Mammary epithelial cell (primary cell): Measurements from ENCODE around the gene THPO.

Experiments used
- EZH2 ChIP-seq: IDR thresholded peaks from 2 replicates; pipeline ENCODE4 v1.6.1; 2012; ENCODE audit warnings: low read length, inconsistent platforms, borderline replicate concordance
- TF ChIP-seq, protein P1 (sequence below), 2 donors: IDR thresholded peaks in 1 of 2; conservative IDR thresholded peaks in 1 of 2; 2 replicates each; pipeline ENCODE4 v1.5.1; 2011 to 2012; ENCODE audit warnings: inconsistent platforms in 2 of 2, low read length in 2 of 2, mild to moderate bottlenecking in 2 of 2, control low read depth in 1 of 2, low read depth in 1 of 2; ENCODE audit not compliant: insufficient read depth in 1 of 2; ENCODE audit errors: extremely low read depth in 1 of 2

DNA sequence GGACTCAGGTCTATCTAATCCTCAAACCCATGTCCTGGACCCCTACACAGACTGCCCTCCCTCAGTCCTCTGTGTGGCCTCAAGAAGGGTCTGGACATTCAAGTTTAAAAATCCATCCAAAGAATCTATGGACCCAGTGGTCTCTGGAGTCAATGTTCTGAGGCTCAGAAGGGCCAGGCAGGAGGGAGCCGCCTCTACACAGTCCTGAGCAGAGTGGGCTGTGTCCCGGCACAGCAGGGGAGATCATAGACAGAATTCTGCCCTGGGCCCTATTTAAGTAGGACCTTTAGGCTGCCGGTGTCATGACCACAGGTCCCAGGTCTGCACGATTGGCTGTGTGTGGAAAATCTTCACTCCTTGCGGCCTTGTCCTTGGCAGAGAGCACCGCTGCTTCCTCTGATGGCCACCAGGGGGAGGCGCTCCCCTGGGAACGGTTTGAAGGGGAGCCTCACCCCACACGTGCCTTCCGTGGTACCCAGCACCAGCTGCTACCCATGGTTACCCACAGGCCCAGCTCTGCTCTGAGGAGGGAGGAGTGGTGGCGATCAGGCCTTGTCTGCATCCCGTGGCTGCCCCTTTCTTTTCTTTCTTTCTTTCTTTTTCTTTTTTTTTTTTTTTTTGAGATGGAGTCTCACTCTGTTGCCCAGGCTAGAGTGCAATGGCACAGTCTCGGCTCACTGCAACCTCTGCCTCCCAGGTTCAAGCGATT lies 39.8 kb upstream of the THPO start:
- TF ChIP-seq, protein P1, sequence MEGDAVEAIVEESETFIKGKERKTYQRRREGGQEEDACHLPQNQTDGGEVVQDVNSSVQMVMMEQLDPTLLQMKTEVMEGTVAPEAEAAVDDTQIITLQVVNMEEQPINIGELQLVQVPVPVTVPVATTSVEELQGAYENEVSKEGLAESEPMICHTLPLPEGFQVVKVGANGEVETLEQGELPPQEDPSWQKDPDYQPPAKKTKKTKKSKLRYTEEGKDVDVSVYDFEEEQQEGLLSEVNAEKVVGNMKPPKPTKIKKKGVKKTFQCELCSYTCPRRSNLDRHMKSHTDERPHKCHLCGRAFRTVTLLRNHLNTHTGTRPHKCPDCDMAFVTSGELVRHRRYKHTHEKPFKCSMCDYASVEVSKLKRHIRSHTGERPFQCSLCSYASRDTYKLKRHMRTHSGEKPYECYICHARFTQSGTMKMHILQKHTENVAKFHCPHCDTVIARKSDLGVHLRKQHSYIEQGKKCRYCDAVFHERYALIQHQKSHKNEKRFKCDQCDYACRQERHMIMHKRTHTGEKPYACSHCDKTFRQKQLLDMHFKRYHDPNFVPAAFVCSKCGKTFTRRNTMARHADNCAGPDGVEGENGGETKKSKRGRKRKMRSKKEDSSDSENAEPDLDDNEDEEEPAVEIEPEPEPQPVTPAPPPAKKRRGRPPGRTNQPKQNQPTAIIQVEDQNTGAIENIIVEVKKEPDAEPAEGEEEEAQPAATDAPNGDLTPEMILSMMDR (conservative IDR thresholded peaks at IDR 0.05 in 1 of 2, IDR thresholded peaks at IDR 0.05 in 1 of 2; ENCODE audit: extremely low read depth in 1 of 2, insufficient read depth in 1 of 2, low read depth in 1 of 2, low read length in 2 of 2), result peak; percentile 96 to 98
- no peak for TF ChIP-seq EZH2
